ENCODE results near the gene HARBI1. TPM values are rescaled to one million over a fixed set of nuclear protein-coding genes. Genes with fewer than 3 reads are reported as not detected.

Gene HARBI1
- total RNA-seq, 1 experiment from 2014 or later = 4.4 TPM

GRCh38 chr11:46588131-46588530 is 28.9 kb downstream of the HARBI1 start:
- no peak for DNase-seq (ENCODE audit: low spot score)
- TF ChIP-seq SMAD3 (CRISPR knock-in tag; IDR thresholded peaks at IDR 0.05; ENCODE audit: borderline replicate concordance) (no peak), CBFB (CRISPR knock-in tag; IDR thresholded peaks at IDR 0.05; ENCODE audit: low read depth) (no peak), ARID4B (CRISPR knock-in tag; IDR thresholded peaks at IDR 0.05; ENCODE audit: borderline replicate concordance) (no peak), ZNF671 (CRISPR knock-in tag; IDR thresholded peaks at IDR 0.05) (no peak), TP53 (CRISPR knock-in tag; IDR thresholded peaks at IDR 0.05) (no peak), GTF2I (CRISPR knock-in tag; conservative IDR thresholded peaks at IDR 0.05) (no peak), ZNF219 (CRISPR knock-in tag; IDR thresholded peaks at IDR 0.05; ENCODE audit: borderline replicate concordance) (no peak), SP1 (CRISPR knock-in tag; conservative IDR thresholded peaks at IDR 0.05) (no peak), OVOL2 (CRISPR knock-in tag; IDR thresholded peaks at IDR 0.05; ENCODE audit: borderline replicate concordance) (no peak), NFATC4 (CRISPR knock-in tag; IDR thresholded peaks at IDR 0.05) (no peak), ZNF425 (CRISPR knock-in tag; conservative IDR thresholded peaks at IDR 0.05) (no peak), AFF4 (CRISPR knock-in tag; IDR thresholded peaks at IDR 0.05; ENCODE audit: borderline replicate concordance) (no peak), CREB1 (CRISPR knock-in tag; IDR thresholded peaks at IDR 0.05) (no peak), E2F4 (CRISPR knock-in tag; IDR thresholded peaks at IDR 0.05; ENCODE audit: borderline replicate concordance, low read depth) (no peak), PRDM15 (CRISPR knock-in tag; IDR thresholded peaks at IDR 0.05) (no peak), ZNF512 (CRISPR knock-in tag; IDR thresholded peaks at IDR 0.05; ENCODE audit: borderline replicate concordance) (no peak), NR2C2 (CRISPR knock-in tag; IDR thresholded peaks at IDR 0.05) (no peak), FOXJ3 (CRISPR knock-in tag; IDR thresholded peaks at IDR 0.05; ENCODE audit: borderline replicate concordance) (no peak), NFE2L1 (CRISPR knock-in tag; IDR thresholded peaks at IDR 0.05) (no peak), CDX4 (CRISPR knock-in tag; IDR thresholded peaks at IDR 0.05; ENCODE audit: borderline replicate concordance) (no peak)
- no peaks in the 10 kb centered on the region for H3K9me3 Mint-ChIP-seq
- CTCF ChIA-PET = no interaction called here
- POLR2A ChIA-PET = no interaction called here
- H3K36me3 Mint-ChIP-seq = 0 out of 2 replicates have a peak, but pooled peaks cover 2% of the 10 kb centered on the region
- 0 out of 2 replicates have a peak overlapping the region, but pooled peaks have one; percentile 33 for H3K27ac Mint-ChIP-seq
- H3K4me3 Mint-ChIP-seq = no peak overlapping the region
- H3K27me3 Mint-ChIP-seq (ENCODE audit: low read depth) = no peaks in the 10 kb centered on the region
- H3K4me1 Mint-ChIP-seq = peaks cover 12% of the 10 kb centered on the region
- ATAC-seq = no peak
